ENCODE results near the gene HERPUD1. TPM values are rescaled to one million over a fixed set of nuclear protein-coding genes. Genes with fewer than 3 reads are reported as not detected.

The HERPUD1 gene
- total RNA-seq, 1 donor from 2014 or later: 139 TPM

Other genes with a start within 250 kb of the HERPUD1 start
- gene MT1X, start 249.7 kb upstream of the HERPUD1 start, total RNA-seq: 13.3 and 19.2 TPM in 2 replicates
- 50.2 and 58.6 TPM in 2 replicates for gene NUP93, start 202.0 kb upstream of the HERPUD1 start, total RNA-seq
- not detected in 2 replicates for gene SLC12A3, start 66.9 kb upstream of the HERPUD1 start, total RNA-seq
- 3.0 and 10.5 TPM in 2 replicates for gene CETP, start 29.8 kb downstream of the HERPUD1 start, total RNA-seq
- gene NLRC5, start 57.4 kb downstream of the HERPUD1 start, total RNA-seq: 7.3 and 14.2 TPM in 2 replicates
- gene CPNE2, start 160.4 kb downstream of the HERPUD1 start, total RNA-seq: 41.0 and 41.5 TPM in 2 replicates